ENCODE data around the gene GBA2.
A peak's percentile ranks its signal among the peaks of the same experiment; 100 is the strongest.

Gene GBA2

GRCh38 chr9:35757226-35757891 lies 8.3 kb upstream of the GBA2 start:
- H3K27ac ChIP-seq: peak overlapping the region; percentile 94
- no peak for TF ChIP-seq CTCF (conservative IDR thresholded peaks at IDR 0.05)

GRCh38 chr9:35756275-35757225 lies 7.5 kb upstream of the GBA2 start:
- peak; percentile 67 for TF ChIP-seq CTCF (conservative IDR thresholded peaks at IDR 0.05)
- H3K27ac ChIP-seq: peak overlapping the region; percentile 94

GRCh38 chr9:35755071-35755470 lies 6.0 kb upstream of the GBA2 start:
- no peak overlapping the region for H3K27ac ChIP-seq
- TF ChIP-seq CTCF (conservative IDR thresholded peaks at IDR 0.05): no peak

- no peak within 1 kb of the TSS for H3K27ac ChIP-seq
- no peak for TF ChIP-seq CTCF (conservative IDR thresholded peaks at IDR 0.05)
Measured at GRCh38 chr9:35754264-35754663, 5.2 kb upstream of the GBA2 start, which contains the start of gene MSMP. Gene MSMP, minus strand, starts transcription at chr9:35754276. Its CDS starts 147 bp downstream, at chr9:35754129.

GRCh38 chr9:35753466-35753865 lies 4.4 kb upstream of the GBA2 start:
- TF ChIP-seq CTCF (conservative IDR thresholded peaks at IDR 0.05): no peak
- H3K27ac ChIP-seq: no peak overlapping the region

- TF ChIP-seq CTCF (conservative IDR thresholded peaks at IDR 0.05): no peak
- H3K27ac ChIP-seq: peak overlapping the region; percentile 96
Measured at GRCh38 chr9:35750256-35750531, 1.2 kb upstream of the GBA2 start.

GRCh38 chr9:35749515-35750255 lies 657 bp upstream of the GBA2 start:
- TF ChIP-seq CTCF (conservative IDR thresholded peaks at IDR 0.05): no peak
- H3K27ac ChIP-seq: peak overlapping the region; percentile 96

All from VCaP (cell line).